ENCODE data around the gene BPHL.

The BPHL gene

DNA sequence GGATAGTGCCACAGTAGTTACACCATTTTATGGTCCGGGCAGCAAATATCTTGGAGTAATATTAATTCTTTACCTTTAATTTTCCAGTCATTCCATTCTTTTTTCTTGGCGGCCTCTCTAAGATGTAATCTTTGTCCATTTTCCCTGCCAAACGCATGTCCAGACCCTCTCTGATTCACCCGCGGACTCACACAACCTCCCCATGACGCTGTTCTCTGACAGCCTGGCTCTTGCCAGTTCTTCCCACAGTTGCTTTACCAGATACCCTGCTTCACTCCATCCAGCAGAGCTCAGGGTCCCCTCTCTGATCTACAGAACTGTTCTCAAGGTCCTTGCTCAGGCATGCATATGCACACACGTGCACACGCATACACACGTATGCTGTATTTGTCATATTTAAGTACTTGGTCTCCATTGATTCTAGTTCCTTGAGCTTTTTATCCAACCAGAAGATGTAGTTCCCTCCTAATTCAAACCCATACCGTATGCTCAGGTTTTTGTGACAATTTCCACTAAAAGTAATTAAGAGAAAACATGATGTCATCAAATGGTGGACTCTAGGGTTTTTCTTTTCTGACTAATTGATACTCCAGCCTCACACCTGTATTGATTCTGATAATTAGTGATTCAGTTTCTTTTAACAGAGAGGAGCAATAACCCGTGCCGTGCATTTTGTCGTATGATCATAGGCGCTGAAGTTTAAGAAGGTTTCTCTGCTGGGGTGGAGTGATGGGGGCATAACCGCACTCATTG, 10.0 kb downstream of the BPHL start:
- intact Hi-C loops (cut with DNase I; ENCODE audit: low total_unique reads) = loop anchor here (5.0 kb wide), 1 partner anchor 614 kb away; no protein-coding TSS in a partner anchor
- no peak overlapping the region for H3K4me3 ChIP-seq
- DNase-seq = no peak
- no peaks in the 10 kb centered on the region for H3K27me3 ChIP-seq
- H3K27ac ChIP-seq = no peak overlapping the region
- peaks cover 0 to 49% (median 37%) of the 10 kb centered on the region in 3 donors for H3K36me3 ChIP-seq
- TF ChIP-seq, protein P1, sequence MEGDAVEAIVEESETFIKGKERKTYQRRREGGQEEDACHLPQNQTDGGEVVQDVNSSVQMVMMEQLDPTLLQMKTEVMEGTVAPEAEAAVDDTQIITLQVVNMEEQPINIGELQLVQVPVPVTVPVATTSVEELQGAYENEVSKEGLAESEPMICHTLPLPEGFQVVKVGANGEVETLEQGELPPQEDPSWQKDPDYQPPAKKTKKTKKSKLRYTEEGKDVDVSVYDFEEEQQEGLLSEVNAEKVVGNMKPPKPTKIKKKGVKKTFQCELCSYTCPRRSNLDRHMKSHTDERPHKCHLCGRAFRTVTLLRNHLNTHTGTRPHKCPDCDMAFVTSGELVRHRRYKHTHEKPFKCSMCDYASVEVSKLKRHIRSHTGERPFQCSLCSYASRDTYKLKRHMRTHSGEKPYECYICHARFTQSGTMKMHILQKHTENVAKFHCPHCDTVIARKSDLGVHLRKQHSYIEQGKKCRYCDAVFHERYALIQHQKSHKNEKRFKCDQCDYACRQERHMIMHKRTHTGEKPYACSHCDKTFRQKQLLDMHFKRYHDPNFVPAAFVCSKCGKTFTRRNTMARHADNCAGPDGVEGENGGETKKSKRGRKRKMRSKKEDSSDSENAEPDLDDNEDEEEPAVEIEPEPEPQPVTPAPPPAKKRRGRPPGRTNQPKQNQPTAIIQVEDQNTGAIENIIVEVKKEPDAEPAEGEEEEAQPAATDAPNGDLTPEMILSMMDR (IDR thresholded peaks at IDR 0.05) = no peak
- H3K9me3 ChIP-seq = no peaks in the 10 kb centered on the region
- H3K4me1 ChIP-seq = no peaks in the 10 kb centered on the region

DNA sequence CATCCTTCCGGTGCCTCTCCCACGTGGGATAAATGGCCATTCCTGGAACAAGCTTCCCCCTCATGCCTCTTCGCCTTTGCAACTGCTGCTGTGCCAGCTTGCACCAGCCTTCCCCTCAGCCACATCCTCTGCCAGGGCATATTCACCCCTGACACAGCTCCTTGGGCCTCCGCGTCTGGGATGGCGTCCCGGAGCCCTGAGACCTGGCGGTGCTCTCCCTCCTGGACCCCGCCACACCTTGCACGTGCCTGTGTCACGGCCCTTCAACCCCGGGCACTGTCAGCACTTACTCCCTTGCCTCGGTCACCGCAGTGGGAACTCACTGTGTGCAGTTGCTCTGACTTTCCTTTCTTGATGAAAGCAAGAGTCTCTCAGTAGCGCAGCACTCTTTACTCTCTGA, 13.2 kb downstream of the BPHL start:
- TF ChIP-seq, protein P1 (IDR thresholded peaks at IDR 0.05) = no peak
- Histone ChIP-seq H3K4me1 (no peaks in the 10 kb centered on the region), H3K4me3 (no peak overlapping the region), H3K36me3 (peaks cover 0 to 64% (median 43%) of the 10 kb centered on the region in 3 donors), H3K9me3 (no peaks in the 10 kb centered on the region), H3K27ac (no peak overlapping the region), H3K27me3 (no peaks in the 10 kb centered on the region)
- intact Hi-C loops (cut with DNase I; ENCODE audit: low total_unique reads) = no loop called here
- DNase-seq = no peak

DNA sequence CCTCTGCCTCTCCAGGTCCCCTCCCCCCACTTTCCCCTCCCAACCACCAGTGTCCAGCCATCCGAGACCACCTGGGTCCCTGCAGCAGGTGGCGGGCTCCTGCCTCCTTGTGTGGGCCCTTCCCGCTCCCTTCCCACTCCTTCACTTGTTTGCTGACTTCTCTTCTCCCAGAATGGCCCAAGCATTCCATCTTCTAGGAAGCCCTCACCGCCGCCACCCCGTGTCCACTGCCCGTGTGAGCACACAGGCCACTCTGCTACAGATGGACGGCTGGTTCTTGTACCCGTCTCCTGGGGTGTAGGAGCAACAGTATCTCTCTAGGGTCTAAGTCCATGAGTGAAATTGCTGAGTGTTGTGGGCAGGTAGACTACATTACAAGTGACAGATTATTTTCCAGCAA, 15.0 kb downstream of the BPHL start:
- Histone ChIP-seq H3K27ac (no peak overlapping the region), H3K4me3 (no peak overlapping the region), H3K27me3 (no peaks in the 10 kb centered on the region), H3K36me3 (peaks cover 10 to 81% (median 57%) of the 10 kb centered on the region in 3 donors), H3K4me1 (no peaks in the 10 kb centered on the region), H3K9me3 (no peaks in the 10 kb centered on the region)
- TF ChIP-seq, protein P1 (IDR thresholded peaks at IDR 0.05) = no peak
- DNase-seq = no peak
- intact Hi-C loops (cut with DNase I; ENCODE audit: low total_unique reads) = no loop called here

DNA sequence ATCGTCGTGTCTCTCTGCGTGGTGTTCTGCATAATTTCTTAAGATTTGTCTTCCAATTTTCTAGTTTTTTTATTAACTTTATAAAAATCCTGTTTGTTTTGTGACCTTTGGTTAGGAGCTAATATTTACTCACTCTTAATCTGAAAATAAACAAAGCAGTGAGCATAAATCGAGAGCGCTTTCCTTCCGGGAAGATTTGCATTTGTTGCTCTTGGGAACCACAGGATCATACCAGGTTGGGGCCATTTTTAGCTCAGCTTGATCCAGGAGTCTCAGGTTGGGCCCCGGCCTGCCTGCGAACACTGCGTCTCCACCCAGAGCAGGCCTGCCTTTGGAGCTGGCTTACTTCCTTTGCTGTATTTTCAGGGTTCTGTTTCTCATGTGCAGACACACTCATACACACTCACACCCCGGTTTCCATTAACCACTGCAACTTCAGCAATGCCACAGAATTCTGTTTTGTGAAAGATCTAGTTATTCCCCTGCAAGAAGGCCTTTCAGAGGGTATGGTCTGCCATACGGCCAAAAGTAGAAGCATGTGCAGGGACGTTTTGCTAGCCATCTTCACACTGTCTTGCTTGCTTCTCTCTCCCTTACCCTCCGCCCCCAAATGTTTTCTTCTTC, 17.3 kb downstream of the BPHL start:
- Histone ChIP-seq H3K9me3 (no peaks in the 10 kb centered on the region), H3K4me3 (no peak overlapping the region), H3K27ac (no peak overlapping the region), H3K27me3 (no peaks in the 10 kb centered on the region), H3K4me1 (no peaks in the 10 kb centered on the region), H3K36me3 (peaks cover 27 to 81% (median 61%) of the 10 kb centered on the region in 3 donors)
- intact Hi-C loops (cut with DNase I; ENCODE audit: low total_unique reads) = no loop called here
- TF ChIP-seq, protein P1 (IDR thresholded peaks at IDR 0.05) = no peak
- DNase-seq = no peak

DNA sequence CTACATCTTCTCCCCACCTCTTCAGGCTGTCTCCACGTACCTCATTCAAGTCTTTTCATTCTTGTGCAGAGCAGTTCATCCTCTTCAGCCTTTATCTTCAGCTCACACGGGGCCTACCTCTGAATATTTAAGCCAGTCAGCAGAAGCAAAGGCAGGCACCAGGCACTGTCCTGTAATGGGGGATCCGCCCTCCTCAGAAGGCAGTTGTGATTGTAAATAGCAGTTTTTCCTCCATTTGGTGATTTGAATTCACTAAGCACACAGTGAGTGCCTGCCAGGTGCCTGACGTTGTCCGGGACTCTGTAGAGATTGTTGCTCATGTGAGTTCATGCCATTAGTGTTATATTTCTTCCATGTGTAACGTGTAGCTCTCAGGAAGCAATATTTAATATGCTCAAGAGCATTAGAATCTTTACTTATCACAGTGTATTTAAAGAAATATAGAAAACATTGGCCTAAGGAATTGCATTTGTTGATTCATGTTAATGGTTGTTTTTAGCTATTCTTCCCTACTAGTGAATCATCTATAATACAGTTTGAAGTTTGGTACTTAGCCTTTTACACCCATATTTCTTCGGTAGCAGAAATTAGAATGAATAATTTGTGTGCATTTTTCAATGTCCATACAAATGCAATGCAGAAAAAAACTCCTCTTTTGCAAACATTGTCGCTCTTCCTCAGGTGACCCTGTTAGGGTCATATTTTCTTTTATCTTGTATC, 17.9 kb downstream of the BPHL start:
- Histone ChIP-seq H3K36me3 (peaks cover 31 to 81% (median 61%) of the 10 kb centered on the region in 3 donors), H3K27me3 (no peaks in the 10 kb centered on the region), H3K4me1 (no peaks in the 10 kb centered on the region), H3K9me3 (no peaks in the 10 kb centered on the region), H3K4me3 (no peak overlapping the region), H3K27ac (no peak overlapping the region)
- TF ChIP-seq, protein P1 (IDR thresholded peaks at IDR 0.05) = no peak
- intact Hi-C loops (cut with DNase I; ENCODE audit: low total_unique reads) = no loop called here
- no peak for DNase-seq

All from tibial artery (tissue), 4 donors.